Astrocyte (in vitro differentiated cells and primary cell): ENCODE results near the gene RUNX3. TPM values are rescaled to one million over a fixed set of nuclear protein-coding genes. Genes with fewer than 3 reads are reported as not detected.

Experiments
- DNase-seq: peaks from one replicate; pipeline ENCODE4 v3.0.0-alpha.2; 2010; ENCODE audit warnings: low read depth
- FAIRE-seq: peaks from 2 replicates; lab custom pipeline; 2011; peaks lifted over from hg19 to GRCh38; lab: Jason Lieb, UNC
- H2AFZ ChIP-seq: 2 replicates; pipeline ENCODE4 v1.6.0; 2012; ENCODE audit warnings: low read depth, low read length, inconsistent platforms
- H3K27ac ChIP-seq: 2 replicates; pipeline ENCODE4 v1.5.1; 2011; ENCODE audit warnings: low read depth, low read length, inconsistent platforms
- H3K27me3 ChIP-seq: 2 replicates; pipeline ENCODE4 v1.6.0; 2011; ENCODE audit warnings: low read length, inconsistent platforms; ENCODE audit not compliant: insufficient read depth
- H3K36me3 ChIP-seq: 2 replicates; pipeline ENCODE4 v1.5.1; 2011; ENCODE audit warnings: low read length, inconsistent platforms; ENCODE audit not compliant: insufficient read depth
- H3K4me1 ChIP-seq: 2 replicates; pipeline ENCODE4 v1.5.1; 2011; ENCODE audit warnings: low read length, inconsistent platforms; ENCODE audit not compliant: insufficient read depth
- H3K4me2 ChIP-seq: 2 replicates; pipeline ENCODE4 v1.6.0; 2012; ENCODE audit warnings: low read length, inconsistent platforms
- H3K4me3 ChIP-seq: 2 replicates; pipeline ENCODE4 v1.5.1; 2011; ENCODE audit warnings: low read depth, mild to moderate bottlenecking, low read length, inconsistent platforms; ENCODE audit not compliant: insufficient read depth
- H3K79me2 ChIP-seq: 2 replicates; pipeline ENCODE4 v1.6.0; 2012; ENCODE audit warnings: mild to moderate bottlenecking, low read length, inconsistent platforms; ENCODE audit not compliant: insufficient read depth
- H3K9ac ChIP-seq: 2 replicates; pipeline ENCODE4 v1.6.0; 2012; ENCODE audit warnings: mild to moderate bottlenecking, low read length, inconsistent platforms
- H3K9me3 ChIP-seq: 2 replicates; pipeline ENCODE4 v1.5.1; 2012; ENCODE audit warnings: low read depth, mild to moderate bottlenecking, low read length, inconsistent platforms; ENCODE audit not compliant: insufficient read depth
- H4K20me1 ChIP-seq: 2 replicates; pipeline ENCODE4 v1.6.0; 2012; ENCODE audit warnings: low read length, inconsistent platforms; ENCODE audit not compliant: insufficient read depth
- H3K27ac Mint-ChIP-seq: one replicate; pipeline ENCODE4 v1.8.0; 2021; ENCODE audit warnings: mild to moderate bottlenecking, mixed read lengths; ENCODE audit not compliant: unreplicated experiment
- H3K27me3 Mint-ChIP-seq: one replicate; pipeline ENCODE4 v1.8.0; 2021; ENCODE audit warnings: low read depth, mixed read lengths; ENCODE audit not compliant: unreplicated experiment
- H3K36me3 Mint-ChIP-seq: one replicate; pipeline ENCODE4 v1.8.0; 2021; ENCODE audit warnings: low read depth, mixed read lengths; ENCODE audit not compliant: unreplicated experiment
- H3K4me1 Mint-ChIP-seq: one replicate; pipeline ENCODE4 v1.8.0; 2021; ENCODE audit warnings: low read depth, mixed read lengths; ENCODE audit not compliant: unreplicated experiment
- H3K4me3 Mint-ChIP-seq: one replicate; pipeline ENCODE4 v1.8.0; 2021; ENCODE audit warnings: mild to moderate bottlenecking, moderate library complexity, mixed read lengths; ENCODE audit not compliant: unreplicated experiment
- H3K9me3 Mint-ChIP-seq: one replicate; pipeline ENCODE4 v1.8.0; 2021; ENCODE audit warnings: mild to moderate bottlenecking, mixed read lengths; ENCODE audit not compliant: unreplicated experiment
- EZH2 ChIP-seq: IDR thresholded peaks from 2 replicates; pipeline ENCODE4 v1.6.1; 2012; ENCODE audit warnings: mild to moderate bottlenecking, low read length, inconsistent platforms; ENCODE audit not compliant: insufficient read depth
- total RNA-seq: library from RNA; stranded (reverse); gene quantifications from 2 replicates; pipeline ENCODE4 v1.2.1, GENCODE V29; 2021
- TF ChIP-seq, protein P1 (sequence below): IDR thresholded peaks from 2 replicates; pipeline ENCODE4 v1.5.1; 2011; ENCODE audit warnings: low read depth, mild to moderate bottlenecking, inconsistent platforms, low read length, moderate library complexity; ENCODE audit not compliant: insufficient read depth

The RUNX3 gene
- total RNA-seq, 1 donor from 2014 or later, result 2.5 TPM

DNA sequence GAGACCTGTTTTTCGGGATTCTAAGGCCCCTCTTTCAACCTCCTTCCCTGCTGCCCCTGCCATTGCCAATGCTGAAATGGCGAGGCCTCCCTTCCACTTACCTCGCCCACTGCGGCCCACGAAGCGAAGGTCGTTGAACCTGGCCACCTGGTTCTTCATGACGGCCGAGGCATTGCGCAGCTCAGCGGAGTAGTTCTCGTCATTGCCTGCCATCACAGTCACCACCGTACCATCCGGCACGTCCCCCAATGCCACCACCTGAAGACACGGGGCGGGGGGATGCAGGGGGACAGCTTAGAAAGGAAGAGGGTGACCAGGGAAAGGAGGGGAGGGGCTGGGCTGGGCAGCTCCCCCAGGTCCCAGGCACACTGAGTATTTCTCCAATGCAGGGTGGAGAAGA lies 2.6 kb downstream of the RUNX3 start:
- peak overlapping the region; percentile 40 for H3K4me3 Mint-ChIP-seq
- no peak for FAIRE-seq

DNA sequence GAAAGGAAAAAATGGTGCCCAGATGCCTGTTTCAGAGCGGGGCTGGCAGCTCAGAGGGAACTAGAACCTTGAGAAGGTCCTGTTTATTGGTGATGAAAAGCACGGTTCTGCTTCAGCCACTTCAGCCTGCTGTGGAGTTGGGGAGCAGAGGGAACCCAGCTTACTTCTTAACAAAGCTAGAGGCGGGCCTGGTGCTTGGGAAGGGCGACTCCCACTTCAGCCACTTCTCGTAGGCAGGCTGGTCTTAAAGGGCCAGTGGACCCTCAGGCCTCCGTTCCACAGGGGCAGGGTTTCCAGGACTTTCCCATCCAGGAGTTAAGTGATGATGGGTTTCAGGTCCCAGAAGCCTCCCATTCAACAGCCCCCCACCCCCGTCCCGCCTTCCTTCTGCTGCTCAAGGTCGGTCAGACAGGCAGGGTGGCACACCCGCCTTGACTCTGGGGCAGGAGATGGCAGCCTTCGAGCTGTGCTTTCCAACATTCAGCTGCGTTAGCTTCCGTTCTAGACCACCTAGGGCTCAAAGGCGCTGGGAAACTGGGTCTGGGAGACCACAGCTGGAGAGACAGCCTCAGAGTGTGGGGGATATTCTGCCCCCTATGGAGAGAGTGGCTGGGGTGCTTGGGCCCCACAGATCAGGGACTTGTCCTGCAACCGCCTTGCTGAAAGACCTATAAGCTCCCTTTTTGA lies 3.4 kb downstream of the RUNX3 start:
- H3K9ac ChIP-seq, result no peak overlapping the region
- H3K4me1 ChIP-seq, result no peaks in the 10 kb centered on the region
- TF ChIP-seq, protein P1, sequence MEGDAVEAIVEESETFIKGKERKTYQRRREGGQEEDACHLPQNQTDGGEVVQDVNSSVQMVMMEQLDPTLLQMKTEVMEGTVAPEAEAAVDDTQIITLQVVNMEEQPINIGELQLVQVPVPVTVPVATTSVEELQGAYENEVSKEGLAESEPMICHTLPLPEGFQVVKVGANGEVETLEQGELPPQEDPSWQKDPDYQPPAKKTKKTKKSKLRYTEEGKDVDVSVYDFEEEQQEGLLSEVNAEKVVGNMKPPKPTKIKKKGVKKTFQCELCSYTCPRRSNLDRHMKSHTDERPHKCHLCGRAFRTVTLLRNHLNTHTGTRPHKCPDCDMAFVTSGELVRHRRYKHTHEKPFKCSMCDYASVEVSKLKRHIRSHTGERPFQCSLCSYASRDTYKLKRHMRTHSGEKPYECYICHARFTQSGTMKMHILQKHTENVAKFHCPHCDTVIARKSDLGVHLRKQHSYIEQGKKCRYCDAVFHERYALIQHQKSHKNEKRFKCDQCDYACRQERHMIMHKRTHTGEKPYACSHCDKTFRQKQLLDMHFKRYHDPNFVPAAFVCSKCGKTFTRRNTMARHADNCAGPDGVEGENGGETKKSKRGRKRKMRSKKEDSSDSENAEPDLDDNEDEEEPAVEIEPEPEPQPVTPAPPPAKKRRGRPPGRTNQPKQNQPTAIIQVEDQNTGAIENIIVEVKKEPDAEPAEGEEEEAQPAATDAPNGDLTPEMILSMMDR, result no peak
- peak; percentile 48 for TF ChIP-seq EZH2
- no peak overlapping the region for H3K27ac ChIP-seq
- peaks cover 10% of the 10 kb centered on the region for H3K9me3 Mint-ChIP-seq
- H3K27me3 Mint-ChIP-seq, result peaks cover 70% of the 10 kb centered on the region
- peaks cover 72% of the 10 kb centered on the region for H3K27me3 ChIP-seq
- peak overlapping the region; percentile 46 for H3K4me2 ChIP-seq
- no peaks in the 10 kb centered on the region for H3K79me2 ChIP-seq
- peaks cover 23% of the 10 kb centered on the region for H4K20me1 ChIP-seq
- no peak overlapping the region for H3K4me3 ChIP-seq
- H3K4me1 Mint-ChIP-seq, result peaks cover 1% of the 10 kb centered on the region
- no peak overlapping the region for H3K27ac Mint-ChIP-seq
- no peaks in the 10 kb centered on the region for H3K36me3 ChIP-seq
- H3K36me3 Mint-ChIP-seq, result peaks cover 8% of the 10 kb centered on the region
- DNase-seq (no peak), FAIRE-seq (no peak)
- H3K4me3 Mint-ChIP-seq, result no peak overlapping the region
- H2AFZ ChIP-seq, result peak overlapping the region; percentile 33
- H3K9me3 ChIP-seq, result no peaks in the 10 kb centered on the region

More for the DNA sequence above, 2.6 kb downstream of the RUNX3 start:
- Mint-ChIP-seq H3K27me3 (peaks cover 73% of the 10 kb centered on the region), H3K27ac (no peak overlapping the region), H3K36me3 (peaks cover 8% of the 10 kb centered on the region), H3K4me1 (peaks cover 1% of the 10 kb centered on the region), H3K9me3 (peaks cover 10% of the 10 kb centered on the region)
- Histone ChIP-seq H3K79me2 (no peaks in the 10 kb centered on the region), H3K27me3 (peaks cover 77% of the 10 kb centered on the region), H2AFZ (no peak overlapping the region), H3K4me2 (no peak overlapping the region), H4K20me1 (peaks cover 24% of the 10 kb centered on the region), H3K36me3 (no peaks in the 10 kb centered on the region), H3K4me3 (no peak overlapping the region), H3K9me3 (no peaks in the 10 kb centered on the region), H3K9ac (no peak overlapping the region), H3K4me1 (peaks cover 2% of the 10 kb centered on the region), H3K27ac (no peak overlapping the region)
- TF ChIP-seq EZH2, result peak; percentile 40
- TF ChIP-seq, protein P1, result no peak
- no peak for DNase-seq

DNA sequence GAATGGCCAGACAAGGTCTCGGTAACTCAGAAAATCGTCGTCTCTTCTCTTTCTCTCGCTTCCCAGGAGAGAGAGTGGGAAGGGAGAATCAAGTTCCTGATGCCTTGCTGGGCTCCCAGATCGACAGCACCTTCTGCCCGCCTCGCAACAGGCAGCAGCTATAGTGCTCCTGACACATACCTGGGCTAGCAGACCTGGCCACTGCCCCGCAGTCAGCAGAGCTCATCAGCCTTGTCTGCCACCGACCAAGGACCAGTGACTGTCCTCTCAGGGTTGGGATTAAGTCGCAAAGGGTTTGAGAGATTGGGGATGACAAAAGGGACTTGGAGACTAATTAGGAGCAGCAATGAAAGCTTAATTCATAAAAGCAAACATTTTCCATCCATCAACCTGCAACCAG lies 4.1 kb downstream of the RUNX3 start:
- Histone ChIP-seq H2AFZ (no peak overlapping the region), H3K36me3 (no peaks in the 10 kb centered on the region), H3K79me2 (no peaks in the 10 kb centered on the region), H3K4me3 (no peak overlapping the region), H3K9me3 (no peaks in the 10 kb centered on the region), H4K20me1 (peaks cover 19% of the 10 kb centered on the region), H3K4me2 (peak overlapping the region; percentile 46), H3K9ac (no peak overlapping the region), H3K27ac (no peak overlapping the region), H3K27me3 (peaks cover 70% of the 10 kb centered on the region), H3K4me1 (no peaks in the 10 kb centered on the region)
- TF ChIP-seq, protein P1, result no peak
- no peak for TF ChIP-seq EZH2
- peaks cover 71% of the 10 kb centered on the region for H3K27me3 Mint-ChIP-seq
- H3K36me3 Mint-ChIP-seq, result peaks cover 8% of the 10 kb centered on the region
- FAIRE-seq, result no peak
- H3K27ac Mint-ChIP-seq, result no peak overlapping the region
- peaks cover 1% of the 10 kb centered on the region for H3K4me1 Mint-ChIP-seq
- H3K9me3 Mint-ChIP-seq, result peaks cover 4% of the 10 kb centered on the region
- DNase-seq, result no peak
- H3K4me3 Mint-ChIP-seq, result no peak overlapping the region
